Measurements from ENCODE around the gene CPZ.
"Not testable (repeated sequence)": the region's sequence is repeated elsewhere in the genome, so short reads cannot be mapped to it uniquely, and the experiment has no call there.

Gene CPZ

GRCh38 chr4:8641931-8642650 lies 49.5 kb downstream of the CPZ start:
- DNase-seq = no peak

DNA sequence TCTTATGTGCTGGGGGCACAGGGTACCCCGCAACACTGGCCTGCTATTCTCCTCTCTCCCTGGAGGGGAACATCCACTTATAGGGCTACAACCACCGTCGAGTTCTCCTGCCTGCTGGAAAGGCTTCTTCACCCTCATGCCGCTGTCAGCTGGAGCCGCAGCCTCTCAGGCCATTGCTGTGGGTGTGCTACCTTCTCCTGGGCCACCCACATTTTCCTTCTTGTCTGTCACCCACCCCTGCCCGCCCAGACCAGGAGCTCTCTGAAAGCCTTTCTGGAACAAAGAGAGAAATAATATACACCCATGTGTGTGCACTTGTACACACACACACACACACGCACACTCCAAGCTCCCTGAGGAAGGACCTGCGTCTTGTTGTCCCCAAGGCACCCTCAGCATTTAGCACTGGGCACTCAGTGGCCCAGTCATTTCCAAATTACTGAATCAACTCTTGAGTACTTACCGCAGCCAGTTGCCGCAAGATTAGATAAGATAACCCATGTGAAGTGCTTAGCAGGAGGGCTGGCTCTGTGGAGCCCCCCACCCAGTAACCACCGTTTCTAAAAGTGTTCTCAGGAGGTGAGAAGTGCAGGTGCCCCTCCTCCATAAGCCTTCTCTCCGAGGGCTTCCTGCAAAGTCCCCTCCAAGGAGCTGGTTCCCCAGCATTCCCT lies 50.2 kb downstream of the CPZ start:
- DNase-seq = no peak

DNA sequence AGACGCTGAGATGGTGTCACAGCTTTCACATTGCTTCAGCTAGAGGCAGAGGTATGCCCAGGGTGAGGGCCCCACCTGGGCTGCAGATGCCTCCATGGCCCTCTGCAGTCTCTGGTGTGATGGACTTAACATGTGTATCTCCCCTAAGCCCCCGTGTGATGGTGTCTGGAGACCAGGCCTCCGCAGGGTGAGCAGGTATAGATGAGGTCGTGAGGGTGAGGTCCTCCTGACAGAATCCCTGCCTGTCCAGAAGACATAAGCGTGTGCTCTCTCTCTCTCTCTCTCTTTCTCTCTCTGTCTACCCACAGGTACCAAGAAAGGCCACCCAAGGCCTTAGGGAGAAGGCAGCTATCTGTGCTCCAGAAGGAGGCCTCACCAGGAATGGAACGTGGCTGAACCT lies 50.9 kb downstream of the CPZ start:
- no peak for DNase-seq

- no peak for DNase-seq
These were observed 51.4 kb downstream of the CPZ start for GRCh38 chr4:8643986-8644385.

GRCh38 chr4:8644461-8644891 lies 51.9 kb downstream of the CPZ start:
- no peak for DNase-seq

DNA sequence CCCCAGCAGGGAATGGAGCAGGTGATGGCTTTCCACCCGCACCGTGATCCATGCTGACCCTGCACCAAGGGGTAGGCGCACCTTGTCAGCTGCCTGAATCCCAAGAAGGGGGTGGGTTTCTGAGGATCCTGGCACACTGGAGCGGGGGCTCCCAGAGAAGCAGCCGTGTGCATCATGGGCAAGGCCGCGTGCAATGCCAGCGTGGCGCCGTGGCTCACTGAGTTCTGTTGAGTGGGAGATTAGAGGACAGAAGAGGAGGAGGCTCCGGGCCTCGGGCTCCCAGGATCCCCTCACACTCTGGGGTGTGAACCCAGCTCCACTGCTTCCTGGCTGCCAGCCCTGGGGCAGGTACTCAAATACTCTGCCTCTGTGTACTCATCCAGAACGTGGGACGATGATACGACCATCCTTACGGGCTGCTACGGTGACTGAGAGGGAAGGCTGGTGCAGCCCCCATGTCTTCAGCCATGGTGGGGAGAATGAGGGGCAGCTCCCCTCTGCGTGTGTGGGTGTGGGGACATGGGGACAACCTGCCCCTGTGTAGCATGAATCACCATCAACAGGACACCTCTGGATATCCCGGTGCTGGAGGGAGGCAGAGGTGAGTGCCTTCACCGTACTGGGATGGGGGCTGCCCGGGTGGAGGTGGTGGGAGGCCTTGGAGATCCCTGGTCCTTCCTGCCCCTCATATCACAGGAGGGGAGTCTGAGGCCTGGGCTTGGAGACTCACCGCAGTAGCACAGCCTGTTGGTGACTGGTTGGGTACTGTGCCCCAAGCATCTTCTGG lies 52.6 kb downstream of the CPZ start:
- DNase-seq = no peak

DNA sequence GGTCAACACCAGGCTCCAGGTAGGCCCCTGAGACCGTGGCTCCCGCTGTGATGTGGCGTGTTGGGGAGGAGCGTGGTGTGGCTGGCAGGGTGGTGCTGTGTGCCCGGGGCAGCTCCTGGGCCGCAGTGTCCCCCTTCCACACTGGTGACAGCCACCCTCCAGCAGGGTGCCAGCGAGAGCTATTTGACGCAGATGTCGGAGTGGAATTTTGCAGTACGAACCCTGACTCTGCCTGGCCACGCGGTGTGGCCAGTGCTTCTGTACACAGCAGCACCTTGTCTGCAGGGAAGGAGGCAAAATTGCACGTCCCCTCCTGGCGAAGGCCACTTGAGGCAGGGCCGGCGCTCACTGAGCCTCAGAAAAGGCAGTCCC lies 53.2 kb downstream of the CPZ start:
- DNase-seq = no peak

DNA sequence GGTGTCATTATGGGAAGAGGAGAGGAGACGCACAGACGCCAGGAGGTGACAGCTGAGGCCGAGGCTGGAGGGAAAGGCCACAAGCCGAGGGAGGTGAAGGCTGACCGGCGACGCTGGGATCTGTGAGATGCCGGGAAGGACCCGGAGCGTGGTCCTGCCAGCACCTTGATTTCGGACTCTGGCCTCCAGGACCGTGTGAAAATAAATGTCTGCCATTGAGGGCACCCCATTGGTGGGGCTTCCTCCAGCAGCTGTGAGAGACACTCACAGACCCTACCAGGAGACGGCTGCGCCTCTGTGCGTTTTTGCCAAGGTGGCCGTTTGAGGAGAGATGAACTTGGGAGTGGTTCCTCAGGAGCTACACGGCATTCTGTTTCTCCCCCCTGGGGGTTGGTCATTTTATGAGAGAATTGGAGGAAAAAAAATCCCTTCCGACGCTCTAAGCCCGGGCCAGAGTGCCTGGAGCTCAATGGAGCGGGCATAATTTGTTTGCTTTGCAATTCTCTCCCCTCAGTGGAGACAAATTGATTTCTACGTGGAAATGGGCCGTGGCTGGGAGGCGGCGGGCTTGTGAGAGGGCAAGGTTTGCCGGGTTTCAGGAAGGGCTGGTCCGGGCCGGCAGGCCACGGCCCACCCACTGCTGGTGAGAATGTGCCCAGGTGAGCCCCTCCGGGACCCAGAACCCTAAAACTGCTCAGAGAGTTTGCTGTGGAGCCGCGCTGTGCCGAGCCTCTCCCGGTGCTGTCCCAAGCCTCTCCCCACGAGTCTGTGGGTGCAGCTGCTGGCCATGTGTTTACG lies 53.9 kb downstream of the CPZ start:
- no peak for DNase-seq

DNA sequence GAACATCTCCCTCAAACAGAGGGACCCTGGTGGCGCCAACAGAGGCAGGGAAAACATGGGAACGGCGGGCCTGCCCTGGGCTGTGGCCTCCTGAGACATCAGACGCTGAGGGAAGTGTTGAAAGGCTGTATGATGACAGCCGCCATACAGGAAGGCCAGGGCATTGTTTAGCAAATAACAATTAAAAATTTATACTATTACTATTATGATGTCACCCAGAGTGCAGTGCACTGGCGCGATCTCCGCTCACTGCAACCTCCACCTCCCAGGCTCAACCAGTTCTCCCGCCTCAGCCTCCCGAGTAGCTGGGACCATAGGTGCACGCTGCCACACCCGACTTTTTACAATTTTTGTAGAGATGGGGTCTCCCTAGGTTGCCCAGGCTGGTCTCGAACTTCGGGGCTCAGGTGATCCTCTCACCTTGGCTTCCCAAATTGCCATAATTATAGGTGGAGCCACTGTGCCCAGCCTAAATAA lies 54.6 kb downstream of the CPZ start:
- no peak for DNase-seq

DNA sequence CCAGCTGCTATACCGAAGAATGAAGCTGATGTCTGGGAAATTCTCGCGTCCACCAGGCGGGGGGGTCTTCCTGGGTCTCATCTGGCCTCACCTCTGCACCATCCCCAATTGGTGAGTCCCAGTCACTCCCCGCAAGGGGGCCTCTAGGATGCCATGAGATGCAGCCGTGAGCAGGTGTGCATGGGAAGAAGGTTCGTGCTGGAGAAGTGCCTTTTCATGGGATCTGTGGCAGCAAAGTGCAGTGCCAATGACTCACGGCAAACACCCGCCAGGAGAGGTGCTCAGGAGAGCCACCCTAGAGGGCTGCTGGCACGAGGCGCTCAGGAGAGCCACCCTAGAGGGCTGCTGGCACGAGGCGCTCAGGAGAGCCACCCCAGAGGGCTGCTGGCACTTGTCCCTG lies 55.1 kb downstream of the CPZ start:
- DNase-seq = no peak

- no peak for DNase-seq
These were observed 55.7 kb downstream of the CPZ start for GRCh38 chr4:8648296-8648695.

- DNase-seq = no peak
These were observed 56.5 kb downstream of the CPZ start for GRCh38 chr4:8648816-8649630.

DNA sequence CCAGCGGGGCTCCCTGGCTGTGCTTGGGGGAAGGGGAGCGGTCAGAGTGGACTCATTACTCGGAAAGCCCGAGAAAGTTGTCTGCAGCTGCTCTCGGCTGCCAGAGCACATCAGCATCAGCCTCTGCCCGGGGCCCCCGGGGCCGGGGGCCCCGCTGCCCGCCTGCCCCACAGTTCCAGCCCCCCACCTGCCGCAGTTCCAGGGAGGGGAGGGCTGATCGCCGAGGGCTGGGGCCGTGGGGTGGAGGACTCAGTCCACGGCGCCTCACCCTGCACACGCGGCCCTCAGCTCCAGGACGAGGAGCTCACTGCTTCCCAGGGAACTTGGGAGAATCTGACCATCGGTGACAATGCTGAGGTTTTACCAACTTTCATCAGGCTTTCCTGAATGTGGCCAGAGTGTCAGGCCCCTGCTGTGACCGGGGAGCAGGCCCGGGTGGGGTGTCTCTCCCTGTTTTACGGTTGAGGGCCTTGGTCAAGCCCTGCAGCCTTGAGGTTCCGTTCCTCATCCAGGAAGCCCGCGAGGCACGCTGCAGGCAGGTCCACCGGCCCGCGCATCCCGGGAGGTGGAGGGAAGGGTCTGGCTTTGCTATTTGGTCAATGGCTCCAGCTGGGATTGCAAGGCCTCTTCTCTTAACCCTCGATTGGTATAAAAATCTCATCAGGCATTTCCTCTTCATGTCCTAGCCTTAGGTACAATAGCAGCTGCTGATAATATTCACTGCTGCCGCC lies 57.2 kb downstream of the CPZ start:
- DNase-seq = no peak

DNA sequence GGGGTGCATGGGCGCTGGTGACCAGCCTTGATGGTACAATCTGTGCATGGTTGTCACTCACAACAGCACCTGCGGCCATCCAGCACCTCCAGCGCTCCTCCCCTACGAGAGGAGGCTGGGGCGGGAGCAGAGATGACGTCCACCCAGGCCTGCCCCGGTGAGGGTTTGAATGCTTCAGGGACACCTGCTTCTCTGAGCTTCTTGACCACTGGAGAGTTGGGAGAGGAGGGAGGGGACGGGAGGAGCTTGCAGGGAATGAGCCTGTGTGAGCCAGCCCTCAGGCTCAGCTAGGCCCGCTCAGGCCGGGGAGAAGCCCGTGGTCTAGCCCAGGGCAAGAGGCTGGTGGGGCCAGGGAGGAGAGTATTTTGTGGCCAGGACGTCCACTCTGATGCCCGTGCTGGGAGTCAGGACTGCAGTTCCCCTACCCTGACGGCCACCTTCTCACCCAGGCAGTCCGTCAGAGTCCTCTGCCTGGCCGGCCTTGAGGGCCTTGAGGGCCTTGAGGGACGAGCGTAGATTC lies 59.2 kb downstream of the CPZ start:
- DNase-seq = no peak

DNA sequence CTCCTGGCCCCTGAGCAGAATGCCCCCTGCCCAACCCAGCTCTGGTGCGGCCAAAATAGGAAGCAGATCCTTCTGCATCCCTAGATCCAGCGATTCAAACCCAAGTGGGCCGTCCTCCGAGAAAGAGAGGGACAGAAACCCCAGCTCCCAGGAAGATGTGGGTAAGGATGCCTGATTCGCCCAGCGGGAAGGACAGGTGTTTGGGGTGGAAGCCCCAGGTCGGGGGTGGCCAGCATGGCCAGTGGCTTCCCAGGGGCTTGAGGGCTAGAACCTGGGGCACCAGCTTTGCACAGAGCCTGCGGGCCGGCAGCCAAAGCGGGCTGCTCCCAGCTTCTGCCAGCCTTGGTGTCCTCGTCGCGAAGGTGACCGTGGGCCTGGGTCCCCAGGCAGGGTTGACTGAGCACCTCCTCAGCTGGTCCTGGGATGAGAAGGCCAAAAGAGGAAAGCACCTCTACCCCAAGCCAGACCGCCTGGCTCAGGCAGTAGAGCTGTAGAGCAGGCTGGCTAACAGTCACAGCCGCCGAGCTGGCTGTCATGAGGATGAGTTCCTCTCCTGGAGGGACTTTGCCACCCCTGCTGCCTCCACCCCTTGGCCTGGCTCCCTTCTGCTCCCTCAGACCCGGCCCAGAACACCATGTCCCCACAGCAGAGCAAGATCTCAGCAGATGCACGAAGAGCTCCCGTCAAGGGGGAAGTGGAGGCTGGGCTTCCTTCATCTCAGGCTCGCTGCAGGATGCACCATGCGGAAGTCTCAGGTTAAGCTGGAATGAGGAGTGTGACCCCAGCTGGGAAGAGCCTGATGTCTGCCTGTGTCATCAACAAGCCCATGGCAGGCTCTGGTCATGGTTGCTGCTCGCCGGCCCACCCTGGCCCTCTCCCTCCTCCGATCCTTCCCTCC lies 59.9 kb downstream of the CPZ start:
- DNase-seq = no peak

- DNase-seq = no peak
These were observed 60.9 kb downstream of the CPZ start for GRCh38 chr4:8653326-8654000.

DNA sequence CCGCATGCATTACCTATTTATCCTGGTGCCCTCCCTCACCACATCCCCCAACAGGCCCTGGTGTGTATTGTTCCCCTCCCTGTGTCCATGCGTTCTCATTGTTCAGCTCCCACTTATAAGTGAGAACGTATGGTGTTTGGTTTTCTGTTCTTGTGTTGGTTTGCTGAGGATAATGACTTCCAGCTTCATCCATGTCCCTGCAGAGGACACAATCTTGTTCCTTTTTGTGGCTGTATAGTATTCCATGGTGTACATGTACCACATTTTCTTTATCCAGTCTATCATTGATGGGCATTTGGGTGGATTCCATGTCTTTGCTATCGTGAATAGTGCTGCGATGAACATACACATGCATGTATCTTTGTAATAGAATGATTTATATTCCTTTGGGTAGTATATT lies 61.6 kb downstream of the CPZ start:
- DNase-seq = not testable (repeated sequence)

GRCh38 chr4:8655411-8656184 lies 63.0 kb downstream of the CPZ start:
- no peak for DNase-seq

DNA sequence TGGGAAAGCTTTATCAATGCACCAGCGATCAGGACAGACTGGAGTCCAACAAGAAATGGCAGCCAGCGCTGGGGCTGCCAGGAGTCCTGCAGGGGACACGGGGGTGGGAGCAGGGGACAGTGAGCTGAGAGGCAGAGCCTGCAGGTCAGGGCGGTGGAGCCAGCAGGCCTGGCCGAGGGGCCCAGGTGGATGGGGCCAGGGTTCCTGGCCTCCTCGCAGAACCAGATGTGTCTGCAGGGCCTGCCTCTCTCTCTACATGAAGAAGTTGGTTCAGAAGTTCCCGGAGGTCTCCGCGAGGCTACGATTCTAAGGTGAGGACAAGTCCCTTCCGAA lies 63.6 kb downstream of the CPZ start:
- DNase-seq = no peak
